A673 (cell line): Measurements from ENCODE around the gene TMC1.

Experiments used
- EZH2 ChIP-seq: fragments of 200-600 bp; sonication (generic); IDR thresholded peaks from 2 replicates; pipeline ENCODE4 v1.6.1; 2017; ENCODE audit warnings: borderline replicate concordance, low read depth, mild to moderate bottlenecking, mixed read lengths, antibody characterized with exemption, low read length; ENCODE audit not compliant: poor library complexity, severe bottlenecking
- TF ChIP-seq, protein P1 (sequence below): fragments of 300-800, 200-600 bp; sonication (generic); conservative IDR thresholded peaks from 2 replicates; pipeline ENCODE4 v1.5.1; 2017; ENCODE audit warnings: low read depth, mild to moderate bottlenecking, antibody characterized with exemption, low read length, moderate library complexity, mixed read lengths

DNA sequence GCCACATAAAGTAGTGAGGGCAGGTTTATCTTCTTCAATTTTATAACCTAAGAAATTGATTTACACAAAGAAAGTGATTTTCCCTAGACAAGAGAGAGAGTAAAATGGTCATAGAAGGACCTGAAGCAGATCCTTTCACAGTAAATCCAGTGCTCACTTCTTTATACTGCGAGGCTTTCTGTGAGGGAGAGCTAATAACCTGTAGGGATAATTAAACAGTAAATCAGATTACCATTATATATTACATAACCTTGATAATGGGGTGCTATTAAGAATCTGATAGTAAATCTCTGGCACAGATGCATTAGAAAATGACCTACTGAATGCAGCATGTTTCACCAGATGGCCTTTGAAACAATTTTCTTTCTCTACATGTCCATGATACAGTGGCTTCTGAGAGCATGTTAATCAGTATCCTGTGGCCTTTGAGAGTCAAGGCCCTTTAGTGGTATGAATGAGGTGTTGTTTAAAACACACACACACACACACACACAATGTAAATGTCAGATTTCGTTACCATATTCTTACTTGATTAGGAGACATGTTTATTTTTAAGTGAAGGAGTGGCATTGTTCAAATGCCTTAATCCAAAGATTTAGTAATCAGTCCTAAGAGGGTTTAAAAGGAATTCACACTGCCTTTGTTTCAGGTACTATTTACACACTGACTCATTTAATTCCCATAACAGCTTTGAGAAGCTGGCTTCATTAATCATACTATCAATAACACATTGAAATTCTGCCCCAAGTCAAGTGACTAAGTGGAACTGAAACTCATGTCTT is 306.7 kb downstream of the TMC1 start:
- TF ChIP-seq, protein P1, sequence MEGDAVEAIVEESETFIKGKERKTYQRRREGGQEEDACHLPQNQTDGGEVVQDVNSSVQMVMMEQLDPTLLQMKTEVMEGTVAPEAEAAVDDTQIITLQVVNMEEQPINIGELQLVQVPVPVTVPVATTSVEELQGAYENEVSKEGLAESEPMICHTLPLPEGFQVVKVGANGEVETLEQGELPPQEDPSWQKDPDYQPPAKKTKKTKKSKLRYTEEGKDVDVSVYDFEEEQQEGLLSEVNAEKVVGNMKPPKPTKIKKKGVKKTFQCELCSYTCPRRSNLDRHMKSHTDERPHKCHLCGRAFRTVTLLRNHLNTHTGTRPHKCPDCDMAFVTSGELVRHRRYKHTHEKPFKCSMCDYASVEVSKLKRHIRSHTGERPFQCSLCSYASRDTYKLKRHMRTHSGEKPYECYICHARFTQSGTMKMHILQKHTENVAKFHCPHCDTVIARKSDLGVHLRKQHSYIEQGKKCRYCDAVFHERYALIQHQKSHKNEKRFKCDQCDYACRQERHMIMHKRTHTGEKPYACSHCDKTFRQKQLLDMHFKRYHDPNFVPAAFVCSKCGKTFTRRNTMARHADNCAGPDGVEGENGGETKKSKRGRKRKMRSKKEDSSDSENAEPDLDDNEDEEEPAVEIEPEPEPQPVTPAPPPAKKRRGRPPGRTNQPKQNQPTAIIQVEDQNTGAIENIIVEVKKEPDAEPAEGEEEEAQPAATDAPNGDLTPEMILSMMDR, result no peak
- no peak for TF ChIP-seq EZH2
